GM12878 (cell line): ENCODE measurements around the gene OR6K6. TPM values are rescaled to one million over a fixed set of nuclear protein-coding genes. Genes with fewer than 3 reads are reported as not detected.

Source experiments
- ATAC-seq: fragments of 200-7000 bp; cut with Tn5 transposase; 3 replicates; pipeline ENCODE4 v1.9.1; 2020; ENCODE audit warnings: mild to moderate bottlenecking, moderate library complexity
- BruUV-seq: library from RNA; stranded (reverse); fragments of 400-500 nt; replicated peaks from 2 replicates; lab custom pipeline; 2021; lab: Mats Ljungman, UMichigan
- CTCF ChIA-PET: fragments of 300-600 bp; sonication (Branson Sonifier 250); formaldehyde crosslinking; extraction: SDS; loops from one replicate; lab custom pipeline; 2021; ENCODE audit warnings: inconsistent platforms; lab: Yijun Ruan, JAX
- POLR2A ChIA-PET: fragments of 350-600 bp; formaldehyde crosslinking; extraction: SDS; loops from one replicate; lab custom pipeline; 2021; ENCODE audit warnings: inconsistent platforms; lab: Charles Lee
- RAD21 ChIA-PET: fragments of 300-600 bp; sonication (Branson Sonifier 250); formaldehyde crosslinking; loops from one replicate; lab custom pipeline; 2023; ENCODE audit warnings: antibody characterized with exemption; ENCODE audit not compliant: unreplicated experiment; lab: Charles Lee
- SMC1A ChIA-PET: fragments of 300-600 bp; sonication (Branson Sonifier 250); formaldehyde crosslinking; loops from one replicate; lab custom pipeline; 2023; ENCODE audit not compliant: unreplicated experiment, uncharacterized antibody; lab: Charles Lee
- DNase-seq: peaks from one replicate; pipeline ENCODE4 v3.0.0-alpha.2; 2011; ENCODE audit warnings: low read depth, low spot score
- FAIRE-seq: peaks from 3 replicates; lab custom pipeline; 2011; peaks lifted over from hg19 to GRCh38; lab: Jason Lieb, UNC
- H2AFZ ChIP-seq: 2 replicates; pipeline ENCODE4 v1.6.0; 2011; ENCODE audit warnings: low read depth, low read length, control low read depth; ENCODE audit not compliant: control insufficient read depth
- H3K27ac ChIP-seq: 2 replicates; pipeline ENCODE4 v1.5.1; 2011; ENCODE audit warnings: control low read depth; ENCODE audit not compliant: control insufficient read depth, insufficient read depth
- H3K27me3 ChIP-seq, 2 experiments: replicated peaks in 1 of 2; 2 replicates each; pipeline versions ENCODE4 v1.6.0 to v1.6.1; 2011; ENCODE audit warnings: low read length in 1 of 2; ENCODE audit not compliant: control insufficient read depth in 2 of 2, insufficient read depth in 2 of 2
- H3K36me3 ChIP-seq, 2 experiments: 2 replicates each; pipeline ENCODE4 v1.5.1; 2011; ENCODE audit warnings: low read length in 1 of 2; ENCODE audit not compliant: control insufficient read depth in 2 of 2, insufficient read depth in 2 of 2
- H3K4me1 ChIP-seq: 2 replicates; pipeline ENCODE4 v1.6.1; 2011; ENCODE audit warnings: mild to moderate bottlenecking, low read length, moderate library complexity, mixed read lengths; ENCODE audit not compliant: control insufficient read depth, insufficient read depth
- H3K4me2 ChIP-seq: 2 replicates; pipeline ENCODE4 v1.6.0; 2011; ENCODE audit warnings: control low read depth; ENCODE audit not compliant: control insufficient read depth, insufficient read depth
- H3K4me3 ChIP-seq: fragments of 200-600 bp; sonication (generic); 2 replicates; pipeline ENCODE4 v1.5.1; 2016
- H3K79me2 ChIP-seq: 2 replicates; pipeline ENCODE4 v1.6.0; 2011; ENCODE audit warnings: low read length; ENCODE audit not compliant: control insufficient read depth, insufficient read depth
- H3K9ac ChIP-seq: 2 replicates; pipeline ENCODE4 v1.8.0; 2011; ENCODE audit warnings: low read length, control low read depth, mixed read lengths; ENCODE audit not compliant: control insufficient read depth, insufficient read depth
- H3K9me3 ChIP-seq: replicated peaks from 3 replicates; pipeline ENCODE4 v1.5.1; 2011; ENCODE audit warnings: mild to moderate bottlenecking, low read length; ENCODE audit not compliant: control insufficient read depth, insufficient read depth
- H4K20me1 ChIP-seq: 2 replicates; pipeline ENCODE4 v1.6.0; 2011; ENCODE audit not compliant: control insufficient read depth, insufficient read depth
- BCL3 ChIP-seq: IDR thresholded peaks from 2 replicates; pipeline ENCODE4 v1.6.1; 2011; ENCODE audit warnings: borderline replicate concordance, low read depth, mild to moderate bottlenecking, moderate library complexity, low read length; ENCODE audit not compliant: insufficient read depth, poor library complexity, severe bottlenecking
- FOS ChIP-seq: IDR thresholded peaks from 3 replicates; pipeline ENCODE4 v1.6.1; 2011; ENCODE audit warnings: borderline replicate concordance; ENCODE audit not compliant: insufficient read length; ENCODE audit errors: extremely low read depth
- IRF3 ChIP-seq: fragments of 450-650 bp; IDR thresholded peaks from 2 replicates; pipeline ENCODE4 v1.6.1; 2014; ENCODE audit warnings: mild to moderate bottlenecking
- IRF4 ChIP-seq: IDR thresholded peaks from 2 replicates; pipeline ENCODE4 v1.6.1; 2011; ENCODE audit warnings: low read depth, low read length
- NFIC ChIP-seq: IDR thresholded peaks from 2 replicates; pipeline ENCODE4 v1.6.1; 2012; ENCODE audit warnings: low read depth, mild to moderate bottlenecking, inconsistent platforms, low read length, moderate library complexity
- SMARCA5 ChIP-seq: fragments of 450-650 bp; IDR thresholded peaks from 2 replicates; pipeline ENCODE4 v1.6.1; 2017; ENCODE audit warnings: mild to moderate bottlenecking
- USF2 ChIP-seq: IDR thresholded peaks from 2 replicates; pipeline ENCODE4 v1.6.1; 2011; ENCODE audit warnings: low read depth, low read length, improper control_type of control experiment, borderline replicate concordance
- WGBS: methylation state at CpG from one replicate; pipeline ENCODE4 v1.1.6; 2016; ENCODE audit warnings: low lambda C conversion rate; ENCODE audit not compliant: insufficient replicate concordance, insufficient coverage; ENCODE audit errors: missing lambda C conversion rate; 5-methylcytosine and 5-hydroxymethylcytosine counted together
- in situ Hi-C: fragments of 300-500 bp; cut with MboI; formaldehyde crosslinking; loops from 9 replicates; pipeline ENCODE4 v1.14.3; 2018; ENCODE audit warnings: mixed read lengths
- intact Hi-C: fragments of 100-400 bp; cut with micrococcal nuclease; formaldehyde crosslinking; loops from one replicate; pipeline ENCODE4 v1.14.2; 2022; ENCODE audit not compliant: unreplicated experiment
- polyA plus RNA-seq, 11 experiments: library from polyadenylated mRNA; depleted of rRNA in 4 of 11; unstranded in 6 of 11; stranded (reverse) in 5 of 11; fragments of >200 nt; fragmentation: Nextera tagmentation in 4 of 11; fragmentation: Illumina TruSeq in 1 of 11; extraction: Ambion mirVana in 4 of 11; extraction: Trizol in 1 of 11; gene quantifications; 1 replicate in 1 of 11; 2 replicates in 10 of 11; pipeline versions ENCODE4 v1.2.1 to v1.2.3, GENCODE V29; 2011 to 2016; ENCODE audit warnings: inconsistent platforms in 2 of 11, missing spikeins in 2 of 11, low read depth in 1 of 11
- total RNA-seq, 4 experiments: library from RNA; depleted of rRNA in 3 of 4; stranded (reverse); fragments of >200 nt in 3 of 4; fragmentation: Illumina TruSeq in 1 of 4; extraction: Trizol in 1 of 4; gene quantifications; 2 replicates each; pipeline versions ENCODE4 v1.2.1 to v1.2.3, GENCODE V29; 2013 to 2021

Gene OR6K6
- total and polyA plus RNA-seq, 10 of the 15 experiments (the other 5 are each of a cell fraction or from before 2014, with no cell fraction given): not detected

GRCh38 chr1:158717344-158717743 is 37.2 kb upstream of the OR6K6 start:
- H3K4me1 ChIP-seq: no peaks in the 10 kb centered on the region
- DNase-seq (no peak), FAIRE-seq (no peak), ATAC-seq (no peak)
- no peak overlapping the region for H3K4me3 ChIP-seq
- TF ChIP-seq USF2: no peak
- TF ChIP-seq NFIC: no peak
- no peak for TF ChIP-seq BCL3
- TF ChIP-seq IRF3: no peak
- TF ChIP-seq SMARCA5: no peak
- no peak for TF ChIP-seq IRF4
- no peak for TF ChIP-seq FOS
- no peaks in the 10 kb centered on the region for H3K27me3 ChIP-seq
- ChIA-PET SMC1A (interaction anchor here (1.2 kb wide), 1 partner anchor 14 kb away, joined by 5 read pairs; no protein-coding TSS in a partner anchor), CTCF (interaction anchor here (0.7 to 1.0 kb wide), 2 partner anchors 40 to 513 kb away, joined by 3 read pairs; no protein-coding TSS in a partner anchor), POLR2A (no interaction called here), RAD21 (no interaction called here)
- 53% methylated on average over 6 of the region's 6 CpGs for WGBS
- H3K27ac ChIP-seq: no peak overlapping the region
- H3K36me3 ChIP-seq: no peaks in the 10 kb centered on the region
- intact Hi-C loops: no loop called here
- H3K79me2 ChIP-seq: no peaks in the 10 kb centered on the region
- H4K20me1 ChIP-seq: no peaks in the 10 kb centered on the region
- in situ Hi-C loops: no loop called here
- no peaks in the 10 kb centered on the region for H3K9me3 ChIP-seq
- no peak overlapping the region for H3K9ac ChIP-seq
- no peak overlapping the region for H3K4me2 ChIP-seq
- no peak overlapping the region for H2AFZ ChIP-seq
- no TSS peak for BruUV-seq
